ENCODE data around the gene KRT38.

Gene KRT38

DNA sequence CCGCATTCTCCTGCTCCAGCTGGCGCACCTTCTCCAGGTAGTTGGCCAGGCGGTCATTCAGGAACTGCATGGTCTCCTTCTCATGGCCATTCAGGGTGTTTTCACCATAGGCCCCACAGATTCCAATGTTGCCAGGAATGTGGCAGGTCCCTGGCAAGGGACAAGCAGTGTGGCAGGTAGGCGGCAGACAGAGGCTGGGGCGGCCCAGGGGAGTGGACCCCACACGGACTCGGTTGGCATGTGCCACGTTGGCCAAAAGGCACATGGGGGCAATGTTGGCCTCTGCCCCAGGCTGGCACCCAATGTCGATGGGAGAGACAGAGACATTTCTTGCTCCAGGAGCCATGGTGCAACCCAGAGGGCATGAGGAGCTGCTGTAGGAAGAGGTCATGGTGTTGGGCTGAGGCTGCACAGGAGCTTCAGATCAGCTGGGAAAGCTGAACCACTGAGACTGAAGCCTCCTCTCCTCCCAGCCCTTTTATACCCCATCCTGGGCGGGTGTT is at the start of gene KRT38:
TSS of gene KRT38 (minus strand) at position 453 of the 503 bp plus-strand sequence. CDS start at position 391, 62 bp downstream.
- no peak for DNase-seq

DNA sequence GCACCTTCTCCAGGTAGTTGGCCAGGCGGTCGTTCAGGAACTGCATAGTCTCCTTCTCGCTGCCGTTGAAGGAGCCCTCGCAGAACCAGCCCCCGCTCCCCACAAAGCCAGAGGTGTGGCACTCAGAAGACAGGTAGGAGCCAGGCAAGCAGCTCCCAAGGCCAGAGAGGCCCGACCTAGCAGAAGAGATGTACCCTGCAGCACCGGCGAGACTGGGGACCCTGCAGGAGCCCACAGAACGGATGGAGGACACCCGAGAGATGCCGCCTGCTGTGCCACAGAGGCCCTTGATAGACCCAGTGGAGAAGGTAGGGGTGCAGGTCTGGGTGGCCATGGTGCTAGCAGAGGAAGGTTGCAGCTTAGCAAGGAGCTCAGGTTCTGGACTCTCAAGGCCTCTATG is 48.7 kb upstream of the KRT38 start, which contains the start of gene KRT36:
TSS of gene KRT36 (minus strand) at position 380 of the 400 bp plus-strand sequence. CDS start at position 334, 46 bp downstream.
- DNase-seq = no peak

GRCh38 chr17:41486809-41487530 is 46.2 kb upstream of the KRT38 start:
- no peak for DNase-seq

DNA sequence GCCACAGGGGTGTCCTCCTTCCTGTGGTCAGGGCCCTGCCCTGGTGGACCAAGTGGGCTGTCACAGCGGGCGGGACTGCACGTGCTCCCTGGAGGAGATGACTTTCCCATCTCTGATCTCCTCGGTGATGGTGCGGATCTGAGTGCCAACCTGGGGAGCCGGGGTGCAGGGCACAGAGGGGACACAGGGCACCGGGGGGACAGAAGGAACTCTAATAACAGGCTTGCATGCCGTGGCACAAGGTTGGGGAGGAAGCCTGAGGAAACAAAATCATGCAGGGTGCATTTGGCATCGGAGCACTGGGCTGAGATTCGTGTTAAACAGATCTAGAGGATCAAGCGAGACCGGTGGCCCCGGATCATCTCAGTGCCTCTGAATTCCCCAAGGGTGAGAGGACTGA is 45.5 kb upstream of the KRT38 start:
- DNase-seq = no peak

DNA sequence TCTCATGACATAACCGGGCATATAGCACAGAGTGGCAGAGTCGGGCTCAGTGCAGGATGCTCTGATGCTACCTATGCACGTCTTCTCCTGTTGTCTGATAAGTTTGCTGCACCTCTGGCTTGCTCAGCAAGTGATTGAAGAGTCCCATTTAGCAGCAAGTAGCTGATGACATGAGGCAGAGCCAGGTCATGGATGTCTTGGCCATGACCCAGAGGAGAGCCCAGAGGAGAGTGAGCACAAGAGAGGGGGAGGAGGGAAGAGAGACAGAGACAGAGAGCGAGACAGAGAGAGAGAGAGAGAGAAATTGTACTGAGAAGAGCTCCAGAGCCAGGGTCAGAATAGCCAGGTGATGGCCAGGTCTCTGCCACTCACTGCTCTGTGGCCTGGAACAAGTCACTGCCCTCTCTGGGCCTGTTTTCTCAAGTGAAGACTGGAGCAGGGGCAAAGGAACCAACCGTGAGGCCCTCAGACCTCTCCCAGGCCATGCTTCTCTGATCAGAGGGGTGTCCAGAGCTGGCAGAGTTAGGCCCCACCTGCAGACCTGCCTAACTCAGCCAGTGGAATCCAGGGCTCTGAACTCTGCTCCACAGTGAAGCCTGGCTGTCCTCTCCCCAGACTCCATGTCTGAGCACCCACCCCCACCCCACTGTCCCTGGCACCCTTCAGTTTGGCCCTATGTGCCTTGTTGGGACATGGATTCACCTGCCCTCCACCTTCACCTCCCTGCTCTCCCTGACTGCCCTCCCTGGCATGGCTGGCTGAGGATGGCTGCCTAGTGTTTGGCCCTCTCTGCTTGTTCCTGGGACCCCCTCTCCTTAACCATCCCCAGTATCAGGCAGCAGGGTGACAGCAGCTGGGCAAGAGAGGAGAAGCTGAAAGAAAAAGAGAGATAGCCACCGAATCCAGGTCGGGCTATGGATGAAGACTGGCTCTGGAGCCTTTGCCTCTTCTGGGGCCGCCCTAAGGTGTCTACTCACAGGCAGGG is 44.4 kb upstream of the KRT38 start:
- DNase-seq = no peak

DNA sequence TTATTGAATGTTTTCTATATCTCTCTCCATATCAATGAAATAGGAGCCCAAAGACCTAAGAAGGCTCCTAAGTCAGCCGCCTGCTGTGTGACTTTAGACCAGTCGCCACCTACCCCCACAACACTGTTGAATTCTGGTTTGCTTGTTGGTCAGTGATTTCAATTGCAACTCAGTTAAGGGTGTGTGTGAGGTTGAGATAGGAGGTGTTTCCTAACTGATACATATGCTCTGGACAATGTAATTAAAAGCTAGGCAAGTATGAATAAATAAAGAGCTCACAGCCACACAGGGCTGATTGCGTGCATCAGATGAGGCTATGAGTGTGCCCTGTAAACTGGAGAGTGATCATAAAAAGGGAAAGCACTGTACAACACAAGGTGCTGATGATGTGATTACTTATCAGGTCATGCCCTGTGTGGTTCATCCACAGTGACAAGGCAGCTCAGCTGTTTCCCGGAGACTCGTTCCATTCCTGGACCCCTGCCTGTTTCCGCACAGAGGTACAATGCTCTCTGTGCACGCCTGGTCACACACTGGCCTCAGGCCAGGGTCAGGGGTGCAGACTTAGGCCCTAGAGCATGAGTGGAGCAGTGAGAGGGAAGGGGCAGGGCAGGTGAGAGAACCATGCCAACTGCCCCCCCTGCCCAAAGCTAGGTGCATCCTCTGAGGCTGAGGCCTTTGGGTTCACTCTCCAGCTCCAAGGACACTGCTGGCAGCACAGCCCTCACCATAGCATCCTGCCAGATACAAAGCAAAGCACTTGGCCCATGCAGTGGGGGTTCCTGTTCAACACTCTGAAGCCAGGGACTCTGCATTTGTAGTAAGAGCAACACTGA is 43.4 kb upstream of the KRT38 start:
- no peak for DNase-seq

GRCh38 chr17:41483531-41483930 is 42.7 kb upstream of the KRT38 start:
- DNase-seq = no peak

DNA sequence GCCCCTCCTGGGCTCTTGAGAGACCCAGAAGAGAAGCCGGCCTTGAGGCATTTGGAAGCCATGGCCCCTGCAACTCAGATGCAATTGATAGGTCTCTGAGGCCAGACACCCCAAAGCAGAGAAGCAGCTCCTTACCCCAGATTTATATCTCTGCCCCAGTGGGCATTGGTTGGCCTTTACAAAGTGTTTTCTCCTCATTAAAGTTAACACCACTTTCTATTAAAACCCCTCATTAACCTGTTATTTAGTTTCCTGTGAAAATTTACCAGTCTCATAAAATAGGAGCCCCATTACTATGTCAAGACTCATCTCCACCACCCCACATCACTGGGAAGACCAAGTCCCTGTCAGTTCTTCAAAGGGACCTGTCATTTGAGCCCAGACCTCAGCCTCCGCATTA is 40.3 kb upstream of the KRT38 start, which contains the start of gene KRT35:
TSS of gene KRT35 (minus strand) at position 116 of the 400 bp plus-strand sequence. CDS start at position 62, 54 bp downstream.
- DNase-seq = no peak

GRCh38 chr17:41480581-41480980 is 39.8 kb upstream of the KRT38 start:
- DNase-seq = no peak

DNA sequence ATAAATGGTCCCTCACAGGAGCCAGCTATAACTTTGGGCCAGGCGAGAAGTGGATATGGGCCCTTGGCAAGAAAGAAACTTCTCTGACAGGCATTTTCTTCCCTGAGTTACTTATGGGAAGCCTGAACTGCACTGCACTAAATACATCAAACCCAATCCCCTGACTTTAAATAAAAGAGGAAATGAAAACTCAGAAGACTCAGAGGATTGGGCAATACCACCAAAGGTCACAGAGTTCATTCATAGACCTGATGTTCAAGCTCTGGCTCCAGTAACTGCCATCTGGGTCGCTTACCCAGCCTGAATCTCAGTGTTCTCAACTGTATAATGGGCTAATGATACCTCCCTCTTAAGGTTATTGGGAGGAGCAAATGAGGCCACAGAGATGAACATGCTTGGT is 39.4 kb upstream of the KRT38 start:
- DNase-seq = no peak

DNA sequence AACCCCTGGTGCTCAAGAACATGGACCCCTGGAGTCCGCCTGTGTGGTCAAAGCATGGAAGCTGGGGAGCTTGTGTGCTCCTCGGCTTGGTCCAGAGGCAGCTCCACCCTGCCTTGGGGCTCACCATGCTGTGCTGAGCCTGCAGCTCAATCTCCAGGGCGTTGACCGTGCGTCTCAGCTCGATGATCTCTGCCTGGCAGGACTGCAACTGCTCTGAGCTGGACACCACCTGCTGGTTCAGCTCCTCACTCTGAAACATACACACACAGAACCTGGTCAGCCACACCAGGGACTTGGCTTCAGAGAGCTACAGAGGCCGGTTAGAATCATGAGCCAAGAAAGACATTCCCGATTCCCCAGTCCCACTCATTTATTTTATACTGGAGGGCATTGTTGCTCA is 37.5 kb upstream of the KRT38 start:
- no peak for DNase-seq

- DNase-seq = no peak
Observed at GRCh38 chr17:41476866-41477815, 36.4 kb upstream of the KRT38 start.

GRCh38 chr17:41475421-41475820 is 34.6 kb upstream of the KRT38 start:
- no peak for DNase-seq

DNA sequence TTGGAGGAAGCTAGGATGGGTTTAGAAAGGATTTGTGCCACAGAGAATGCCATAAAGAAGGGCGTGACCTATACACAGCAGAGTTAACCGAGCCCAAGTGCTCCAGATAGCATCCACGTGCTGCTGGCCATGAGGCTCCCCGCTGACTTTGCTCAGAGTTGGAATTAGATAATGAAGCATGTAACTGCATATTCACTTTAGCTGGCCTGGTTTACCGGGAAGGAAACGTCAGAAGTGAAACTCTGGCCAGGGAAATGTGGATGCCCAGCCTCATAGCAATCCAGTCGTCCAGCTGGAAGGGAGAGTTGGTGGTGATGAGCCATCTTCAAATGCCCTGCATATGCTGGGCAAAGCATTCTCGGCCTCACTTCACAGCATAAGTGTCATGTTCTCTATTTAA is 34.1 kb upstream of the KRT38 start:
- no peak for DNase-seq

GRCh38 chr17:41468346-41468745 is 27.6 kb upstream of the KRT38 start:
- peak; percentile 4 for DNase-seq

GRCh38 chr17:41467561-41467960 is 26.8 kb upstream of the KRT38 start:
- DNase-seq = no peak

GRCh38 chr17:41466988-41467387 is 26.2 kb upstream of the KRT38 start, which contains the start of gene KRT32:
Gene KRT32 (minus strand): TSS chr17:41467386. CDS start chr17:41467325, 61 bp downstream.
- no peak for DNase-seq

DNA sequence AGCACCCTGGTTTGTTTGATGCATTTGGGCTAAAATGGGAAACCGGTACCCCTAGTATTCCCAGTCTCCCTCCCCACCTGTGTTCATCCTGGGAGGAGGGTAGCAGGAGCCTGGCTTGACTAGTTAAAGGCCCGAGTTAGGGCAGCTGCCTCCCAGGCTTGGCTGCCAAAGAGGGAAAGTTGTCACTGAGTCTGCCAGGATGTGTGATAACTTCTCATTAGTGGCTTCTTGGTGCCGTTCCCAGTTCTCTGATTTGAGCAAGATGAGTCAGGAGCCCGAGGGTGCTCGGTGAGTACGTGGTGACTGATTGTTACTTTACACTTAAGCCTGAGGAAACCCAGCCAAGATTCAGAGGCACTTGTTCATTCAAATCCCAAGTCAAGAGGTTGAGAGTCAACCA is 23.9 kb upstream of the KRT38 start:
- peak; percentile 74 for DNase-seq

- no peak for DNase-seq
Observed at GRCh38 chr17:41464173-41464572, 23.4 kb upstream of the KRT38 start.

DNA sequence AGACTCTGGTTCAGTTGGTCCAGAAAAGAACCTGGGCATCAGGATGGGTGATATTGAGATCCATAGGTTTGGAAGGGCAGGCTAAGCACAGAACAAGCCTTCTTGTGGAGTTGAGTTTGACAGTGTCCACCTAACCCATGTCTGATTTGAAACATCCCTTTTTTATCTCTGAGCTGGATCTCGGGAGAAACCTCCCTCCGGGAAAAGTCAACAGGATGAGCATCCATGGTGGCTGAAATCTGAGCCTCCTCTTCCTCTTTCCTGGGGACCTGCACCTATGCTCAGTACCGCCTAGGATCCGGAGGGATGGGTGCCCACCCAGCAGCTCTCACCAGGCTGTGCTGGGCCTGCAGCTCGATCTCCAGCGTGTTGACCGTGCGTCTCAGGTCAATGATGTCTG is 23.0 kb upstream of the KRT38 start:
- DNase-seq = no peak

DNA sequence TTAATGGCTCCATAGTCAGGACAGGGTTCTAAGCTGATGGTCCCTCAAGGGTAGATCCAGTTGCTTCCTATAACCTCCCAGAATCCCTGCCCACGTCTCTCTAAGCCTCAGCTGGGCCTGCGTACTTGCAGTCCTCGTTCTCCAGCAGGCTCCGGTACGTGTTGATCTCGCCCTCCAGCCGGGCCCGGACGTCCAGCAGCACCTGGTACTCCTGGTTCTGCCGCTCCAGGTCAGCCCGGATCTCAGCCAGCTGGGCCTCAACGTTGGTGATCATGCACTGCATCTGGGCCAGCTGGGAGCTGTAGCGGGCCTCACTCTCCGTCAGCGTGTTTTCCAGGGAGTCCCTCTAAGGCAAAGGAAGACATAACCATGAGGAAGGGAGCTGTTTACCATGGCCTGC is 21.9 kb upstream of the KRT38 start:
- no peak for DNase-seq
